Right cardiac atrium (tissue), 5 donors: ENCODE data around the gene MEGF8. TPM values are rescaled to one million over a fixed set of nuclear protein-coding genes. Genes with fewer than 3 reads are reported as not detected.

Experiments
- ATAC-seq, 2 donors: fragments of 200-7000 bp; cut with Tn5 transposase; one replicate each; pipeline versions ENCODE4 v1.8.0 to v1.9.1; 2020; ENCODE audit warnings: moderate library complexity in 2 of 2, mild to moderate bottlenecking in 1 of 2
- DNase-seq, 3 donors: peaks; one replicate each; pipeline ENCODE4 v3.0.0-alpha.2; 2020
- H3K27ac ChIP-seq: one replicate; pipeline ENCODE4 v1.5.1; 2013; ENCODE audit warnings: mild to moderate bottlenecking, low read length, control low read depth, moderate library complexity
- H3K27me3 ChIP-seq: one replicate; pipeline ENCODE4 v1.6.1; 2013; ENCODE audit not compliant: control insufficient read depth, insufficient read depth
- H3K4me1 ChIP-seq: one replicate; pipeline ENCODE4 v1.6.1; 2013; ENCODE audit warnings: low read length; ENCODE audit not compliant: control insufficient read depth, insufficient read depth
- H3K4me3 ChIP-seq: one replicate; pipeline ENCODE4 v1.5.1; 2013; ENCODE audit warnings: low read length, control low read depth
- H3K9me3 ChIP-seq: one replicate; pipeline ENCODE4 v1.6.1; 2013; ENCODE audit warnings: low read length; ENCODE audit not compliant: control insufficient read depth
- WGBS: extraction: QIAGEN DNeasy Blood & Tissue Kit; methylation state at CpG from one replicate; pipeline ENCODE4 v1.1.7; 2013; 5-methylcytosine and 5-hydroxymethylcytosine counted together
- intact Hi-C, 4 donors: fragments of 100-400 bp; cut with DNase I; formaldehyde crosslinking; loops; one replicate each; pipeline versions ENCODE4 v1.11.0 to v1.14.0; 2022 to 2023
- polyA plus RNA-seq: library from polyadenylated mRNA; stranded (reverse); fragments of 200-250 nt; gene quantifications from one replicate; pipeline ENCODE4 v1.2.3, GENCODE V29; 2013
- total RNA-seq, 4 donors: library from RNA; stranded (reverse); fragmentation: NEBNext Ultra II Directional; extraction: Animal tissue kit (Norgen Biotek cat#: 25700); gene quantifications; one replicate each; pipeline ENCODE4 v1.2.1, GENCODE V29; 2021
- donor health status: healthy with polysubstance abuse.
- donor health status: DM: no; HTN: yes; CAD: no.
- donor health status: DM: no; HTN: no; CAD: no.
- donor health status: DM: no; HTN: yes; CAD: no; lungs with severe emphysema.
- donor health status: DM: yes; HTN: yes; CAD: no.

Gene MEGF8
- total and polyA plus RNA-seq, 5 donors, result 28.6 to 36.3 (median 31.7) TPM

- WGBS, result 23% methylated on average over 7 of the region's 7 CpGs
- ATAC-seq (no peak), DNase-seq (peak in 2 of 3 donors; percentile 61 to 63)
- Histone ChIP-seq H3K4me1 (peaks cover 43% of the 10 kb centered on the region), H3K4me3 (peak overlapping the region; percentile 2), H3K27me3 (no peaks in the 10 kb centered on the region), H3K27ac (peak overlapping the region; percentile 84), H3K9me3 (no peaks in the 10 kb centered on the region)
- intact Hi-C loops, result loop anchor here in 3 of 4 donors (5.0 kb wide), 1 partner anchor 35 kb away; no protein-coding TSS in a partner anchor
Measured at GRCh38 chr19:42281827-42282762, 43.3 kb upstream of the MEGF8 start.

- no peak overlapping the region for H3K4me3 ChIP-seq
- no peaks in the 10 kb centered on the region for H3K27me3 ChIP-seq
- no peak for DNase-seq
- ATAC-seq, result no peak
- WGBS, result 55% methylated on average over 4 of the region's 4 CpGs
- H3K9me3 ChIP-seq, result no peaks in the 10 kb centered on the region
- peaks cover 39% of the 10 kb centered on the region for H3K4me1 ChIP-seq
- peak overlapping the region; percentile 85 for H3K27ac ChIP-seq
- intact Hi-C loops, result loop anchor here in 3 of 4 donors (5.0 kb wide), 1 partner anchor 36 kb away; no protein-coding TSS in a partner anchor
Measured at GRCh38 chr19:42282819-42283187, 42.6 kb upstream of the MEGF8 start.

- WGBS, result 2% methylated on average over 72 of the region's 74 CpGs
- Histone ChIP-seq H3K4me3 (peak overlapping the region; percentile 74), H3K27ac (peak overlapping the region; percentile 85), H3K4me1 (peaks cover 33% of the 10 kb centered on the region), H3K9me3 (no peaks in the 10 kb centered on the region), H3K27me3 (no peaks in the 10 kb centered on the region)
- intact Hi-C loops, result loop anchor here in 3 of 4 donors (5.0 kb wide), 1 partner anchor 36 kb away; no protein-coding TSS in a partner anchor
- ATAC-seq, result peak; percentile 58 to 71
- peak; percentile 97 to 99 (median 99) for DNase-seq
Measured at GRCh38 chr19:42283188-42284065, 42.0 kb upstream of the MEGF8 start.

- DNase-seq (peak; percentile 88 to 95 (median 94)), ATAC-seq (peak in 1 of 2 donors; percentile 25)
- no peaks in the 10 kb centered on the region for H3K9me3 ChIP-seq
- H3K27ac ChIP-seq, result peak overlapping the region; percentile 97
- peak overlapping the region; percentile 74 for H3K4me3 ChIP-seq
- H3K4me1 ChIP-seq, result peaks cover 28% of the 10 kb centered on the region
- no peaks in the 10 kb centered on the region for H3K27me3 ChIP-seq
- intact Hi-C loops, result loop anchor here in 3 of 4 donors (5.0 kb wide), 1 partner anchor 37 kb away; no protein-coding TSS in a partner anchor
- under 1% methylated on average over 72 of the region's 76 CpGs for WGBS
Measured at GRCh38 chr19:42284066-42284501, 41.4 kb upstream of the MEGF8 start.

GRCh38 chr19:42284591-42285341 is 40.7 kb upstream of the MEGF8 start:
- Histone ChIP-seq H3K27ac (peak overlapping the region; percentile 43), H3K4me3 (peak overlapping the region; percentile 74), H3K27me3 (no peaks in the 10 kb centered on the region), H3K9me3 (no peaks in the 10 kb centered on the region), H3K4me1 (peaks cover 26% of the 10 kb centered on the region)
- DNase-seq, result peak; percentile 37 to 78 (median 75)
- WGBS, result 3% methylated on average over 41 of the region's 41 CpGs
- intact Hi-C loops, result loop anchor here in 3 of 4 donors (5.0 kb wide), 1 partner anchor 37 kb away; no protein-coding TSS in a partner anchor
- ATAC-seq, result no peak

- Histone ChIP-seq H3K27ac (peak overlapping the region; percentile 43), H3K4me3 (no peak overlapping the region), H3K4me1 (peaks cover 26% of the 10 kb centered on the region), H3K27me3 (no peaks in the 10 kb centered on the region), H3K9me3 (no peaks in the 10 kb centered on the region)
- intact Hi-C loops, result no loop called here
- 26% methylated on average over 5 of the region's 5 CpGs for WGBS
- DNase-seq (peak in 2 of 3 donors; percentile 66 to 71), ATAC-seq (no peak)
Measured at GRCh38 chr19:42285541-42285941, 39.9 kb upstream of the MEGF8 start.

GRCh38 chr19:42285988-42286348 is 39.5 kb upstream of the MEGF8 start:
- Histone ChIP-seq H3K4me3 (no peak overlapping the region), H3K27ac (peak overlapping the region; percentile 16)
- 18% methylated on average over 6 of the region's 6 CpGs for WGBS

GRCh38 chr19:42286349-42287016 is 39.0 kb upstream of the MEGF8 start:
- intact Hi-C loops, result no loop called here
- 13% methylated on average over 13 of the region's 13 CpGs for WGBS
- peaks cover 26% of the 10 kb centered on the region for H3K4me1 ChIP-seq

More at GRCh38 chr19:42285988-42286348, 39.5 kb upstream of the MEGF8 start:
- intact Hi-C loops, result no loop called here
- Histone ChIP-seq H3K4me1 (peaks cover 26% of the 10 kb centered on the region), H3K27me3 (no peaks in the 10 kb centered on the region), H3K9me3 (no peaks in the 10 kb centered on the region)
- DNase-seq, result peak in 1 of 3 donors; percentile 48
- no peak for ATAC-seq

GRCh38 chr19:42287017-42287826 is 38.2 kb upstream of the MEGF8 start:
- DNase-seq (peak in 2 of 3 donors; percentile 59 to 60), ATAC-seq (no peak)
- Histone ChIP-seq H3K9me3 (no peaks in the 10 kb centered on the region), H3K27ac (no peak overlapping the region), H3K4me3 (no peak overlapping the region), H3K27me3 (no peaks in the 10 kb centered on the region), H3K4me1 (peaks cover 19% of the 10 kb centered on the region)
- intact Hi-C loops, result no loop called here
- WGBS, result 89% methylated on average over 30 of the region's 30 CpGs

More at GRCh38 chr19:42286349-42287016, 39.0 kb upstream of the MEGF8 start:
- H3K27me3 ChIP-seq, result no peaks in the 10 kb centered on the region
- ATAC-seq, result peak in 1 of 2 donors; percentile 4
- peak; percentile 72 to 86 (median 84) for DNase-seq
- peak overlapping the region; percentile 16 for H3K27ac ChIP-seq
- no peaks in the 10 kb centered on the region for H3K9me3 ChIP-seq
- no peak overlapping the region for H3K4me3 ChIP-seq
